ENCODE measurements around the gene COL6A1. TPM values are rescaled to one million over a fixed set of nuclear protein-coding genes. Genes with fewer than 3 reads are reported as not detected.
"Not testable (repeated sequence)": the region's sequence is repeated elsewhere in the genome, so short reads cannot be mapped to it uniquely, and the experiment has no call there.

The COL6A1 gene
- total RNA-seq, 3 donors from 2014 or later = 45.0 to 663 (median 114) TPM

GRCh38 chr21:45959779-45960390, 21.7 kb upstream of the COL6A1 start:
- ATAC-seq (no peak), DNase-seq (no peak)
- peaks cover 2% of the 10 kb centered on the region for H3K9me3 ChIP-seq
- no peak overlapping the region for H3K4me3 ChIP-seq
- intact Hi-C loops (cut with DNase I, micrococcal nuclease) = no loop called here
- H3K36me3 ChIP-seq (ENCODE audit: low read depth) = no peaks in the 10 kb centered on the region
- no peak for TF ChIP-seq CTCF (IDR thresholded peaks at IDR 0.05)
- no peaks in the 10 kb centered on the region for H3K4me1 ChIP-seq (ENCODE audit: low read depth)

- H3K36me3 ChIP-seq (ENCODE audit: low read depth); intact Hi-C loops (cut with DNase I, micrococcal nuclease); H3K4me3 ChIP-seq; H3K9me3 ChIP-seq; H3K4me1 ChIP-seq (ENCODE audit: low read depth); DNase-seq; ATAC-seq: not testable (repeated sequence)
Measured at GRCh38 chr21:45961408-45961807, 20.2 kb upstream of the COL6A1 start.

- intact Hi-C loops (cut with DNase I, micrococcal nuclease) = no loop called here
- Histone ChIP-seq H3K4me1 (ENCODE audit: low read depth) (no peaks in the 10 kb centered on the region), H3K36me3 (ENCODE audit: low read depth) (no peaks in the 10 kb centered on the region), H3K4me3 (no peak overlapping the region), H3K9me3 (peaks cover 2% of the 10 kb centered on the region)
- no peak for DNase-seq
- ATAC-seq = no peak
- no peak for TF ChIP-seq CTCF (IDR thresholded peaks at IDR 0.05)
Measured at GRCh38 chr21:45962531-45963231, 18.9 kb upstream of the COL6A1 start.

GRCh38 chr21:45963232-45963570, 18.4 kb upstream of the COL6A1 start:
- ATAC-seq = no peak
- intact Hi-C loops (cut with DNase I, micrococcal nuclease) = no loop called here
- DNase-seq = no peak
- TF ChIP-seq CTCF (IDR thresholded peaks at IDR 0.05) = no peak
- H3K9me3 ChIP-seq = peaks cover 2% of the 10 kb centered on the region
- no peaks in the 10 kb centered on the region for H3K4me1 ChIP-seq (ENCODE audit: low read depth)
- H3K4me3 ChIP-seq = no peak overlapping the region
- no peaks in the 10 kb centered on the region for H3K36me3 ChIP-seq (ENCODE audit: low read depth)

GRCh38 chr21:45964649-45965048, 16.9 kb upstream of the COL6A1 start:
- H3K4me3 ChIP-seq = no peak overlapping the region
- H3K9me3 ChIP-seq = peaks cover 2% of the 10 kb centered on the region
- intact Hi-C loops (cut with DNase I, micrococcal nuclease) = no loop called here
- ATAC-seq (no peak), DNase-seq (no peak)
- TF ChIP-seq CTCF (IDR thresholded peaks at IDR 0.05) = no peak
- H3K4me1 ChIP-seq (ENCODE audit: low read depth) = no peaks in the 10 kb centered on the region
- no peaks in the 10 kb centered on the region for H3K36me3 ChIP-seq (ENCODE audit: low read depth)

- no peaks in the 10 kb centered on the region for H3K4me1 ChIP-seq (ENCODE audit: low read depth)
- no peak overlapping the region for H3K4me3 ChIP-seq
- no peak for TF ChIP-seq CTCF (IDR thresholded peaks at IDR 0.05)
- no peaks in the 10 kb centered on the region for H3K36me3 ChIP-seq (ENCODE audit: low read depth)
- DNase-seq (no peak), ATAC-seq (no peak)
- peaks cover 2% of the 10 kb centered on the region for H3K9me3 ChIP-seq
- intact Hi-C loops (cut with DNase I, micrococcal nuclease) = no loop called here
Measured at GRCh38 chr21:45965084-45965809, 16.3 kb upstream of the COL6A1 start.
